GM13976 (cell line): Measurements from ENCODE around the gene EPB41L3.
"Not testable (repeated sequence)": the region's sequence is repeated elsewhere in the genome, so short reads cannot be mapped to it uniquely, and the experiment has no call there.

Source experiments
- DNase-seq: peaks from one replicate; pipeline ENCODE4 v3.0.0; 2012; ENCODE audit warnings: low spot score
- CTCF ChIP-seq: IDR thresholded peaks from 2 replicates; pipeline ENCODE4 v1.5.1; 2012; ENCODE audit warnings: borderline replicate concordance, mild to moderate bottlenecking; ENCODE audit not compliant: insufficient read depth; ENCODE audit errors: extremely low read depth, missing control alignments, control extremely low read depth
- in situ Hi-C: fragments of 300-500 bp; cut with MboI; formaldehyde crosslinking; loops from one replicate; pipeline ENCODE4 v1.12.0; 2022; ENCODE audit warnings: low sequenced_read_pairs, mixed read lengths, inconsistent platforms; ENCODE audit not compliant: unreplicated experiment

Gene EPB41L3

GRCh38 chr18:5488844-5489243 lies 55.0 kb downstream of the EPB41L3 start:
- no peak for DNase-seq
- in situ Hi-C loops = no loop called here
- TF ChIP-seq CTCF = no peak

GRCh38 chr18:5488044-5488443 lies 55.8 kb downstream of the EPB41L3 start:
- DNase-seq, in situ Hi-C loops: not testable (repeated sequence)

GRCh38 chr18:5484526-5484925 lies 59.3 kb downstream of the EPB41L3 start:
- no peak for TF ChIP-seq CTCF
- in situ Hi-C loops = no loop called here
- no peak for DNase-seq

- DNase-seq = no peak
- TF ChIP-seq CTCF = no peak
- in situ Hi-C loops = no loop called here
Measured at GRCh38 chr18:5481621-5482020, 62.2 kb downstream of the EPB41L3 start.

- no peak for TF ChIP-seq CTCF
- DNase-seq = no peak
- in situ Hi-C loops = no loop called here
Measured at GRCh38 chr18:5478261-5478660, 65.5 kb downstream of the EPB41L3 start.

GRCh38 chr18:5476961-5477800 lies 66.6 kb downstream of the EPB41L3 start:
- DNase-seq = no peak
- in situ Hi-C loops = no loop called here
- TF ChIP-seq CTCF = no peak

- TF ChIP-seq CTCF = no peak
- in situ Hi-C loops = no loop called here
Measured at GRCh38 chr18:5475267-5475666, 68.5 kb downstream of the EPB41L3 start.

More at GRCh38 chr18:5475267-5475666, 68.5 kb downstream of the EPB41L3 start:
- DNase-seq = no peak
